ENCODE measurements around the gene ANKRD10.
A peak's percentile ranks its signal among the peaks of the same experiment; 100 is the strongest.
"Not testable (repeated sequence)": the region's sequence is repeated elsewhere in the genome, so short reads cannot be mapped to it uniquely, and the experiment has no call there.

Gene ANKRD10

DNA sequence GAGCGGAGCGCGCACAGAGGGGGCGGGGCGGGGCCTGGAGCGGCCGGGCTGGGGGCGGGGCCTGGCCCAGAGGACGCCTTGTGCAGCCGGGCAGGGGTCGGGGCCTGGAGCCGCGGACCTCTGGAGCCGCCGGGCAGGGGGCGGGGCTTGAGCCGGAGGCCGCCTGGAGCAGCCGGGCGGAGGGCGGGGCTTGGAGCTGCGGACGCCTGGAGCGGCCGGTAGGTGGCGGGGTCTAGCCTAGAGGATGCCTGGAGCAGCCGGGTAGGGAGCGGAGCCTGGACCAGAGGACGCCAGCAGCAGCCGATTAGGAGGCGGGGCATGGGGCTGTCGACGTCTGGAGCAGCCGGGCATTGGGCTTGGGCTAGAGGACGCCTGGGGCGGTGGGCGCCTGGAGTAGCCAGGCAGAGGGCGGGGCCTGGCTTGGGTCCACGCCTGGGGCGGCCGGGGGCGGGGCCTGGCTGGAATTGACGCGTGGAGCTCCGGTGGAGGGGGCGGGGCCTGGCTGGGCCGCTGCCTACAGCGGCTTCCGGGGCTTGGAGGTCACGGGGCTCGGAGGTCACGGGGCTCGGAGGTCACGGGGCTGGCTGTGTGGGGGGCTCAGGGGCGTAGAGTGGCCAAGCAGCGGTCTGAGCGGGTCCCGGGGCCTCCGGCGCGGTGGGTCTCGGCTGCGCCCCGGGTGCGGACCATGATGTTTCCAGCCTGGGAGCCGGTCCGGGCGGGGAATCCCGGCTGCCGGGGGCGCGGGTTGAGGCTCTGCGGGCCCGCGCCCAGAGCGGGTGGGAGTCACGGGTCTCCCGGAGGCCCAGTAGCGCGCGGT is at the start of gene ANKRD10:
ANKRD10 (minus strand) TSS at position 13 of the 817 bp plus-strand sequence. CDS start 135 bp downstream, outside the sequence.
- DNase-seq: peak; percentile 93

DNA sequence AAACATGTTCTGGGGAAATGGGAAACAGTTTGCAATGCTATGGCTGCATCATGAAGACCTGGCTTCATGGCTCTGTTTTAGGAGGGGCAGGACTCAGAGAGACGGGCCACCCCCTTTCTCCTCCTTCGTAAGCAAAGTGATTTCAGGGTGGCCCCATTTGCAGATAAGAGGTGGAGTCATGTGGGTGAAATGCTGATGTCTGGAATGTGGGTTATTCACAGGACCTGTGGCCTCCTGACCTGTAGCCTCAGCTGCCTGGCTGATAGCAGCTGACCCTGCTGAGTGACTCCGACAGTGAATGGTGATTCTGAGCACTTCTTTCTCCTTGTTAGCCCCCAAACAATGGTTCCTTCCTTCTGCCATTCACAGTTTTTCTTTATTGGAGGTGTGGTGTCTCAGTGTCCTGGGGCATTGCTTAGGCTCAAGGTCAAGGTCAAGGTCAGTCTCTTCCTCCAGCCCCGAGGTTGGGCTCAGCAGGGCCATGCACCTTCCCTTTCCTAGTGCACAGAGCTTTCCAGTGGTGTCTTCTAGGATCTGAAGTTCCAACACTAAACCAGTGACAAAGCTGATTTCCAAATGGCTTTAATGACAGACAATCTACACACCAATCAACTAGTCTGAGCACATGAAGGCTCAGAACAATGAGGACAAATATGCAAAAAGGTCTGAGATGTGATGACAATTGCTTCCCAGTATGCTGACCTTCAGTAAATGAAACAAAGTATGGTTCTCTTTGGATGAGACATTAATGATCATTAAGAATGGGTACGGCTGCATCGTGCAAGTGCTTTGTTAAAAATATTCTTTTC is 49.6 kb upstream of the ANKRD10 start:
- DNase-seq: no peak

GRCh38 chr13:110963554-110963970 is 48.7 kb upstream of the ANKRD10 start:
- no peak for DNase-seq

DNA sequence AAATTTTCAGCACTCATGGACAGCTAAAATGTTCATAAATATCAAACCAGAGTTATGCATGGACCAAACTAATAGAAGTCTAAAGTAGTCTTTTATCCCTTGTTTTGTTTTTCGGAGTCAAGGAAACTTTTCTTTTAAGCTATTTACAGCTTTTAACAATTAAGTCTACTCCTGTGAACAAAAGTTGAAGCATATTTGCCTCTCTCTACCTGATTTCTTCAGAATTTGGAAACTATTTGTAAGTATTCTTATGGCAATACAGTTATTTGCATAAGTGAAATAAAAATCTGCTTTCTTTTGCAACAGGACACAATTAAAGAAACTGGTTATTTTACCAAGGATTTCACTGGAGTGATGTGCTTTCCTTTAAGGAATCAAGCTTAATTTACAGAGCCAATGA is 47.1 kb upstream of the ANKRD10 start:
- DNase-seq: no peak

GRCh38 chr13:110960204-110960603 is 45.3 kb upstream of the ANKRD10 start:
- no peak for DNase-seq

DNA sequence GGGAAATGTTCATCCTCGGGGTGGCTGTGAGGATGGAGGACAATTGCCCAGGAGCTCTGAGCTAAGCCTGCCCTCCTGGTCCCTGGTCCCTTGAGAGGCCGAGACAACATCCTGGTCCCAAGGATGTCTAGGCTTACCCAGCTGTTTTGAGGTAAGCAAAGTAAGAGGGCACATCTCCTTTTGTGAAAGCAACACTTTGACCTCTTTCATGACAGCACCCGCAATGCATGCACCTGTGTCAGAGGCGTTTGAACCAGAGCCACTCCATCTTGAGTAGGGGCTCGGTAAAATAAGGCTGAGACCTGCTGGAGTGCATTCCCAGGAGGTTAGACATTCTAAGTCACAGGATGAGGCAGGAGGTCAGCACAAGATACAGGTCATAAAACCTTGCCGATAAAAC is 43.1 kb upstream of the ANKRD10 start:
- no peak for DNase-seq

GRCh38 chr13:110957181-110957884 is 42.5 kb upstream of the ANKRD10 start:
- DNase-seq: no peak

- not testable (repeated sequence) for DNase-seq
Observed at GRCh38 chr13:110956216-110956615, 41.3 kb upstream of the ANKRD10 start.

DNA sequence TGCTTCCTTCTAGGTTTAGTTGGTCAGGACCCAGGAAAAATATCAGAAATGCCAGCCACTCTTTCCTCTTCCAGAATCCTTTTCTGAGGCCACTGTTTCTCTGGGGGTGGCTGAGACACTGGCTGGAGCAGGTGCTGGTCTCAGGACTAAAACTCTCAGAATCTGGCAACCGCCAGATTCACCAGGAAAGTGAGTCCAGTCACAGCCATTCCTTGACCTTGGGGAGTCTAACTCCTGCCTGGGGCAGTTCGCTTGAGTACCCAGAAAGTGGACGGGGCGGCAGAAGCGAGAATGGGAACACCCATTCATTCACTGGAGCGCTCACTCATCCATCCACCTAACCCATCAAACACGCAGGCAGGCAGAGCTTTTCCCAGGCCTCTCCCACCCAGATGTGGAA is 40.7 kb upstream of the ANKRD10 start:
- DNase-seq: not testable (repeated sequence)

DNA sequence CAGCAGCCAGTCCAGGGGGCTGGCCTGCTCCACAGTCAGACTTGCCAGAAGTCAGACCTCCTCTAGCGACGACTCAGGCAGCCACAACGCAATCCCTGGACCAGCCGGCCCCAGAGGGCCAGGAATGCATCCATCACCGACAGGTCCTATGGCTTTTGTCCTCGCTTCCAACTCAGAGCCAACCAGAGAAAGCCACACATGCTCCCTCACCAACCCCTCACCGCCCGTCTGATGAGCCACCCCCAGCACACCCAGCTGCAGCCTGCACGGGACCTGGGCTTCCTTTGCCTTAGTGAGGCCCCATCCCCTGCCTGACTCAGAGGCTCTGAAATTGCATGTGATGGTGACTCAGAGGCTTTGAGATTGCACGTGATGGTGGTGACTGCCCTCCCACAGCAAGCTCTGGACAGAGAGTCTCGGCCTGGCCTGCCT is 40.2 kb upstream of the ANKRD10 start:
- DNase-seq: peak; percentile 44

GRCh38 chr13:110954533-110954920 is 39.7 kb upstream of the ANKRD10 start:
- DNase-seq: not testable (repeated sequence)

- DNase-seq: no peak
Observed at GRCh38 chr13:110953833-110954532, 39.1 kb upstream of the ANKRD10 start.

DNA sequence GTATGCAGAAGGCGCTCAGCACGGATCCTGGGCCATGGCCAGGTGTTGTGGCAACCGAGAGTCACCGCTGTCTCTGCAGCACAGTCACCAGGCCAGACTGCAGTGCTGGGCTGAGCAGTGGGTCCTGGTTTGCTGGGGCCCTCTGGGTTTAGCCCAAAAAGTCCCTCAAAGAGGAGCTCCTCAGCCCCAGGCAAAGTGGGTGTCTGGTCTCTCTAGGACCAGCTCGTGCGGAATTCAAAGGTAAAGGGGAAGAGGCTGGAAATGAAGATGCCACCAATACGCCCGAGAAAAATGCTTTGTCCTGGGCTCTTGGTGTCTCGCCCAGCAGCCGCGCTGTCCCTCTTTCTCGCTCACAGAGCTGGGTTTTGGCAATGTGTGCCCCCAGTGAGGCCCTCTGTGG is 38.5 kb upstream of the ANKRD10 start:
- DNase-seq: no peak

DNA sequence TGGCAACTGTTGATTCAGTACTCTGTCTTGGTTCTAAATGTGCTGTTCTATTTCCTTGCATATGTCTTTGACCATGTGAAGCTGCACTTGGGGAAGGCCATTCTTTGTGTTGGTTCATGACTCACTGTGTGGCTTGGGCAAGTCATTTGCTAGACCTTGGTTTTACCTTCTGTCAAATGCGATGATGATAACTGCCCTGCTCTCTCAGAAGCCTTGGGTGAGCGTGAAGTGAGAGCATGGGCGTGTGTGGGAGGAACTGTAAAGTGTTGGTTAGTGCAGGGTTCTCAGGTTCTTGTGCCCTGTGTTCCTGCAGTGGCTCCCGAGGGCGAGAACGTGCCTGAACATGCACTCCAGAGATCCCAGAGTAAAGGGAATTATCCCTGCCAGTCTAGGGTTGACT is 37.3 kb upstream of the ANKRD10 start:
- not testable (repeated sequence) for DNase-seq

GRCh38 chr13:110950819-110951570 is 36.1 kb upstream of the ANKRD10 start:
- DNase-seq: no peak

DNA sequence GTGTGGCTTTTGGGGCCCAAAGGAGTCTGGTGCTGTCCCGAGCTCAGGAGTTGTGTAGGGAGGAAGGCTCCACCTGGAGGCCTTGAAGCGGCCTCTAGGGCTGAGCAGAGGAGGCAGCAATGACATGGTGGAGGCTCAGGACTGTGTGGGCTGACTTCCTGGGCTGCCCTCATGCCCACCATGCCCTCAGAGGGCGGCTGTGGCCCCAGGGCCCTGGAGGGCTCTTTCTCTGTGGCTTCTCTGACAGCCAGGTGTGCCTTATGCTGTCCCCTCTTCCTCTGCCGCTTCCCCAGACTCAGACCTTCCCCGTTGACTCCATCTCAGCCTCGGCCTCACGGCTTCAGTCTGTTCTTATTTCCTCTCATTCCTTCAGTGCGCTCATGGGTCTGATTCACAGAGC is 35.5 kb upstream of the ANKRD10 start:
- DNase-seq: no peak

DNA sequence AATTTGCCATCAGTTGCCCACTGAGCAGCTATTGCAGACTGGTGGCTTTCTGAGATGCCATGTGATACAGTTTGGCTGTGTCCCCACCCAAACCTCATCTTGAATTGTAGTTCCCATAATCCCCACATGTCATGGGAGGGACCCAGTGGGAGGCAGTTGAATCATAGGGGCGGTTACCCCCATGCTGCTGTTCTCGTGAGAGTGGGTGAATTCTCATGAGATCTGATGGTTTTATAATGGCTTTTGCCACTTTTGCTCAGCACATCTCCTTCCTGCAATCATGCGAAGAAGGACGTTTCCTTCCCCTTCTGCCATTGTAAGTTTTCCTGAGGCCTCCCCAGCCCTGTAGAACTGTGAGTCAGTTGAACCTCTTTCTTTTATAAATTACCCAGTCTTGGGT is 34.8 kb upstream of the ANKRD10 start:
- no peak for DNase-seq

- DNase-seq: no peak
Observed at GRCh38 chr13:110949116-110949515, 34.2 kb upstream of the ANKRD10 start.

DNA sequence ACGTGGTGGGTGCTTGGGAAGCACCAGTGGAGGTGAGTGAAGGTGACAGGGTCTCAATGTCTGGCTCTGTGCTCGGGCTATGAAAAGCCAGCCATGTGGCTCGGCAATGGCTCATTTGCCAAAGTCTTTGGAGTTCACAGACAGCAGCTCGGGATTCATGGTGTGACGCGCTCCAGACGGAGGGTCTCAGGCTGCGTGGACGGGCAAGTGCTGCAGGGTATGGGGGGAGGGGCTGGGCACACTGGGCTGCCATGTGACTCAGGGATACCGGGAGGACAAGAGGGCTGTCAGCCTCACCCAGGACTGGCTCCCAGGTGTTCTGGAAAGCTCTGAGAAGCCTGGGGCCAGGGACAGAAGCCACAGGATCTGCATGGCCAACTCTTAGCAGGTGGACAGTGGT is 32.5 kb upstream of the ANKRD10 start:
- not testable (repeated sequence) for DNase-seq

DNA sequence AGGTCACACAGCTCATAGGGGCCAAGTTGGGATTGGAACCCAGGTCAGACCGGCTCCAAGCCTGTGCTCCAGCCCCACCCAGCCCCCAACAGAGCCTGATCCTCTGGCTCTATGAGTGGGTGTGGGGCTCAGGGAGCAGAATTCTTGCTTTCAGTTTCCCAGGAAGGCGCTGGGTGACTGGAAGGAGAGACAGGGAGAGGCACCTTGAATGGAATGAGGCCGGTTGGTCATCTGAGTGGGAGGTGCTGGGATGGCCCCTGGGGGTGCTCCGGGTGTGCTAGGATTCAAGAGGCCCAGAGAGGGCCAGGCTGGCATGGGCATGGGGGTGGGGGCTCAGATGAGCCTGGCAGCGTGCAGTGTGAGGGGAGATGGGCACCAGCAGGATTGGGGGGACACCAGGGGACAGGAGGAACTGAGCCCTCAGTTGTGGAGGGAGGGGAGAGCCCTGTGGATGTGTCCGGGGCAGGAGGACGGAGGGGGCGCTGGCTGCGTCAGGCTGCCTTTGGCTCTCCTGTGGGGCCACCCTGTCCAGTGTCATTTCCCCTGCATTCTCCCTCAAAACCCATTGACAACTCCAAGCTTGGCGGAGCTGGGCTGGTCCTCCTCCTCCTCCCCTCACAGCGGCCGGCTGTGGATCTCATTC is 31.2 kb upstream of the ANKRD10 start:
- no peak for DNase-seq
